Measurements from ENCODE around the gene SLC5A9.
"Not testable (repeated sequence)": the region's sequence is repeated elsewhere in the genome, so short reads cannot be mapped to it uniquely, and the experiment has no call there.

SLC5A9 gene

GRCh38 chr1:48236716-48237470, 14.4 kb downstream of the SLC5A9 start:
- no peak for DNase-seq (ENCODE audit: low read depth in 3 of 3, low spot score in 1 of 3)

DNA sequence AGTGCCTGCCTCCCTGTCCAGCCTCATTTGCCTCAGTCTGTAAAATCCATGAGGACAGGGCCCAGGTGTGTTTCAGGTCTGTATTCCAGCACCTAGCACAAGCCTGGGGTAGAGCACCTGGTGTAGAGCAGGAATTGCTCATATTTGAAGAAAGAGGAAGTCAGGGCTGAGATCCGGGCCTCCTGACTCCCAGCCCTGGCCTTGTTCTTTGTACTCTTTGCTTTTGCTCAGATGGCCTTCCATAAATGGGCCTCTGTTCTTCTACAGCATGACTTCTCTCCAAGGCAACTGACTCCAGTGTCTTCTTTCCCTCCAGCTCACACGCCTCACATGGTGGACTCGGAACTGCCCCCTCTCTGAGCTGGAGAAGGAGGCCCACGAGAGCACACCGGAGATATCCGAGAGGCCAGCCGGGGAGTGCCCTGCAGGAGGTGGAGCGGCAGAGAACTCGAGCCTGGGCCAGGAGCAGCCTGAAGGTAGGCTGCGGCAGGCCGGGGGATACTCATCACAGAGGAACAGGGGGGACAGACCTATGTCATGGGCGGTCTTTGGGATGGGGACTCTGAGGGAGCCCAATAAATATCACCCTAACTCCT, 19.7 kb downstream of the SLC5A9 start:
- no peak for DNase-seq (ENCODE audit: low read depth in 3 of 3, low spot score in 1 of 3)

- no peak for DNase-seq (ENCODE audit: low read depth in 3 of 3, low spot score in 1 of 3)
These were observed 22.6 kb downstream of the SLC5A9 start for GRCh38 chr1:48245106-48245505.

- DNase-seq (ENCODE audit: low read depth in 3 of 3, low spot score in 1 of 3), result no peak
These were observed 24.2 kb downstream of the SLC5A9 start for GRCh38 chr1:48246727-48247126.

- DNase-seq (ENCODE audit: low read depth in 3 of 3, low spot score in 1 of 3), result no peak
These were observed 25.8 kb downstream of the SLC5A9 start for GRCh38 chr1:48248356-48248755.

DNA sequence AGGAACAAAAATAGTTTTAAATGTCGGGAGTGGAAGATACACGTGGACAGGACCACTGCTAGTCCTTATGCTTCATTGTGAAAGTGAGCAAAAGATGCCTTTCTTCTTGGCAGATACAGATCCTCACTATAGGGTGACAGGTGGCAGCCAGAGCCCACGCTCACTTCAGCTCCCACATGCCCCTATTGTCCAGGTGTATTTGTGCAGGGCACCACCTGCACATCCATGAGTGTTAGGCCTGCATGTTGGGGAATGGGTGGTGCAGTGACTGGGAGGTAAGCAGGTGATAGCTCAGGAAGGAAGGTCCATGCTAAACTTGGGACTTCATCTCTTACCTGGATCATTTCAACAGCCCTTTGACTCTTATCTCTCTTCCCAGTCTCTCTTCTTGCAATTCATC, 27.4 kb downstream of the SLC5A9 start:
- no peak for DNase-seq (ENCODE audit: low read depth in 3 of 3, low spot score in 1 of 3)

- DNase-seq (ENCODE audit: low read depth in 3 of 3, low spot score in 1 of 3), result no peak
These were observed 28.1 kb downstream of the SLC5A9 start for GRCh38 chr1:48250572-48250971.

- no peak for DNase-seq (ENCODE audit: low read depth in 3 of 3, low spot score in 1 of 3)
These were observed 28.8 kb downstream of the SLC5A9 start for GRCh38 chr1:48251323-48251722.

- no peak for DNase-seq (ENCODE audit: low read depth in 3 of 3, low spot score in 1 of 3)
These were observed 29.3 kb downstream of the SLC5A9 start for GRCh38 chr1:48251821-48252220.

- no peak for DNase-seq (ENCODE audit: low read depth in 3 of 3, low spot score in 1 of 3)
These were observed 31.7 kb downstream of the SLC5A9 start for GRCh38 chr1:48254254-48254653.

DNA sequence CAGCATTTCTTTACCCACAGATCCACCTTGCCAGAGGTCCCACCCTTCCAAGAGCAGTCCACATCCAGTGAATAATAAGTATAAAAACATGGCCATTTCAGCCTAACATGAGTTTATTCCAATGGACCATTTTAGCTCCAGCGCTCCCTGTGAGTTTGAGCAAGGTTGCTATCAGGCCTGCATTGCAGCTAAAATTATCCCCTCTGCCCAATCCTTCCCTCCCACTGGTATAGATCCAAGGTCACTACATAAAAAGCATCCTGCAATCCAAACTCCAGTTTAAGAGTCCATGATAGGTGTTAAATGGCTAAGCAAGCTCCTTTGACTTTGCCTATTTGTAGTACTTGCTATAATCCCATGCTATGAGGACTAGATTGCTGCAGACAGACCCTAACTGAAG, 35.6 kb downstream of the SLC5A9 start:
- DNase-seq (ENCODE audit: low read depth in 3 of 3, low spot score in 1 of 3), result no peak

DNA sequence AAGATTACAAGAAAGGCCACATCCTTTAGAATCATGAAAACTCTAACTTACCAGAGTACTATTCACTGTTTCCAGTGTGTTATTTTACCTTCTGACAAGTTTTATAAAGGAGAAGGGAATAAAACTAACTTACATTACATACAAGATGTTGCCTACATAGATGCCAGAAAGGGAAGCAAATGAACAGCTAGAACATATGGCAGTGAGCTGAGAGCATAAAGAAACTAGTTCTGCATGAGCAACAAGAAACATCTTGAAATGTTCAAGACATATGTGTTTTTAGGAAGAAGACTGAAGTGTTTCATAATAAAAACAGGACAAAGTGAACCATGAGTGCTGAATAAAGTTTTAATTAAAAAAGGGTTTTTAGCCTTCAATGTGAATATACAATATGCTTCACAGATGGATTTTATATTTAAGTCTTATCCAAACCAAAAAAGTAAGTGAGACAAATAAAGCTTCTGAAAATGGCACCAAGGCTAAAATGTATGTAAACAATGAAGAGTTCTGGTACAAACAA, 39.4 kb downstream of the SLC5A9 start:
- no peak for DNase-seq (ENCODE audit: low read depth in 3 of 3, low spot score in 1 of 3)

- no peak for DNase-seq (ENCODE audit: low read depth in 3 of 3, low spot score in 1 of 3)
These were observed 40.5 kb downstream of the SLC5A9 start for GRCh38 chr1:48263041-48263440.

DNA sequence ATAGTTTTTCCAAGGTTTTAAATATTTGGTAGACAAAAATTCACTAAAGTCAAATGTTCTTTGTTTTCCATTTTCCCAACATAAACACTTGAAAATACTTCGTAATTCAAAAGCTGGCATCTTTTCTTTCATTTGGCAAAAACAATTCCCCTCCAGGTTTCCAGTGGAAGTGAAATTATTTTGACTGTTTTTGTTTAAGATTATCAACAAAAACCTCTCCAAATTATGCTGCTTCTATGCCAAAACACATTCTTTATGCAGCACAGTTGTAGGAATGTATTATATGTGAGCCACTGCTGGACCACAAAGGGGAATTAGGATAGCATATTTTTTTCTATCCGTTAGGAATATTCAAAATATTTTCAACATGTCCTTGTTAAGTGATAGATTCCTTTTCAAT, 44.1 kb downstream of the SLC5A9 start:
- no peak for DNase-seq (ENCODE audit: low read depth in 3 of 3, low spot score in 1 of 3)

DNA sequence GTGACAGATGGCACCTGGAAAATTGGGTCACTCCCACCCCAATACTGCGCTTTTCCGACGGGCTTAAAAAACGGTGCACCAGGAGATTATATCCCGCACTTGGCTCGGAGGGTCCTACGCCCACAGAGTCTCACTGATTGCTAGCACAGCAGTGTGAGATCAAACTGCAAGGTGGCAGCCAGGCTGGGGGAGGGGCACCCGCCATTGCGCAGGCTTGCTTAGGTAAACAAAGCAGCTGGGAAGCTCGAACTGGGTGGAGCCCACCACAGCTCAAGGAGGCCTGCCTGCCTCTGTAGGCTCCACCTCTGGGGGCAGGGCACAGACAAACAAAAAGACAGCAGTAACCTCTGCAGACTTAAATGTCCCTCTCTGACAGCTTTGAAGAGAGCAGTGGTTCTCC, 54.9 kb downstream of the SLC5A9 start:
- DNase-seq (ENCODE audit: low read depth in 3 of 3, low spot score in 1 of 3), result not testable (repeated sequence)

DNA sequence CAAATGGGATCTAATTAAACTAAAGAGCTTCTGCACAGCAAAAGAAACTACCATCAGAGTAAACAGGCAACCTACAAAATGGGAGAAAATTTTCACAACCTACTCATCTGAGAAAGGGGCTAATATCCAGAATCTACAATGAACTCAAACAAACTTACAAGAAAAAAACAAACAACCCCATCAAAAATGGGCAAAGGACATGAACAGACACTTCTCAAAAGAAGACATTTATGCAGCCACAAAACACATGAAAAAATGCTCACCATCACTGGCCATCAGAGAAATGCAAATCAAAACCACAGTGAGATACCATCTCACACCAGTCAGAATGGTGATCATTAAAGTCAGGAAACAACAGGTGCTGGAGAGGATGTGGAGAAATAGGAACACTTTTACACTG, 59.8 kb downstream of the SLC5A9 start:
- not testable (repeated sequence) for DNase-seq (ENCODE audit: low read depth in 3 of 3, low spot score in 1 of 3)

- not testable (repeated sequence) for DNase-seq (ENCODE audit: low read depth in 3 of 3, low spot score in 1 of 3)
These were observed 62.3 kb downstream of the SLC5A9 start for GRCh38 chr1:48284696-48285420.

DNA sequence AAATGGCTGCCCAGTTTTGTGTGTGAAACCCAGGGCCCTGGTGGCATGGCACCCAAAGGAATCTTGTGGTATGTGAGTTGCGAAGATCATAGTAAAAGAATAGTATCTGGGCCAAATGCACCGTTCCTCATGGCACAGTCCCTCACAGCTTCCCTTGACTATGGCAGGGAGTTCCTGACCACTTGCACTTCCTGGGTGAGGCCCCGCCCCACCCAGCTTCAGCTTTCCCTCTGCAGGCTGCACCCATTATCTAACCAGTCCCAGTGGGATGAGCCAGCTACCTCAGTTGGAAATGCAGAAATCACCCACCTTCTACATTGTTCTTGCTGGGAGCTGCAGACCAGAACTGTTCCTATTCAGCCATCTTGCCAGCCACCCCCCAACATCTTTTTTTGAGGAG, 63.0 kb downstream of the SLC5A9 start:
- no peak for DNase-seq (ENCODE audit: low read depth in 3 of 3, low spot score in 1 of 3)

GRCh38 chr1:48291421-48291820, 68.9 kb downstream of the SLC5A9 start:
- DNase-seq (ENCODE audit: low read depth in 3 of 3, low spot score in 1 of 3), result no peak

DNA sequence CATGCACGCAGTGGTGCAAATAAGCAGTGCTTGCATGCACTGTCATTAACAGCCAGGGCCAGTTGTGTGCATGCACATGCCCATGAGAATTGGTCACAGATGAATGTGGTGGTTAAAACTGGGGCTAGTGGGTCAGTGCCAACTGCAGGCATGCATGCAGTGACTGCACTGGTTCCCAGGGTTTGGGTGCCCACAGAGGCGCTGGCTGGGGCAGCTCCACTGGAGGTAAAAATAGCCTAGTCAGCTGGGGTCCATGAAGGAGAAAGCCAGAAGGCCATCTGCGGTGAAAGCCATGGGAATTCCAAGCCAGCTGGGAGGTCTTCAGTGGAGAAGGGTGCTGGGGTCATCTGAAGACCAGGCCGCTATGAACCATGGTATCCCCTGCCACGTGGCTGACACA, 70.2 kb downstream of the SLC5A9 start:
- no peak for DNase-seq (ENCODE audit: low read depth in 3 of 3, low spot score in 1 of 3)

DNA sequence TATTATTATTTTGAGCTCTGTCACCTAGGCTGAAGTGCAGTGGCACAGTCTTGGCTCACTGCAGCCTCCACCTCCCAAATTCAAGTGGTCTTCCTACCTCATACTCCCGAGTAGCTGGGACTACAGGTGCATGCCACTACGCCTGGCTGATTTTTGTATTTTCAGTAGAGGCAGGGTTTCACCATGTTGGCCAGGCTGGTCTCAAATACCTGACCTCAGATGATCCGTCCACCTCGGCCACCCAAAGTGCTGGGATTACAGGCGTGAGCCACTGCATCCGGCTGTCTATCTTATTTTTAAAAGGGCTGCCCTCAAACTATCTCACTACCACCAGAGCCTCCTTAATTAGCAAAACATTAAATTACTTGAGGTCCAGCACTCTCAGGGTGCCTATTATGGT, 71.6 kb downstream of the SLC5A9 start:
- not testable (repeated sequence) for DNase-seq (ENCODE audit: low read depth in 3 of 3, low spot score in 1 of 3)

DNA sequence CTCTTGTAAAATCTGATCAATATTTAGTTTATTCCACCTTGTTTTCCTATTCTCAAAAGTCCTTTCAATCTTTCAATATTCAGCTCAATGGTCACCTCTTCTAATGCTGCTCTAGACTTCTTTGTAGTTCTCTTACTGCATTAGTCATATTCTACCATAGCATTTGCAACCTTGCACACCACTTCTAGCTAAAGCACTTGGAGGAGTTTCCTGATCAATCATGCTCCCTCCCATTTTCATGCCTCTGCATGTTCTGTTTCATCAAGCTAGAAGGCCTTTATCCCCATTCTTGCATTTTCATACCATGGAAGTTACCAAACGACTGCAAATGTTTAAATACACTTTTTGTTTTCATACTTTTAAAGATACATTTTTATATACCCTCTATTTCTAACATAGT, 72.1 kb downstream of the SLC5A9 start:
- DNase-seq (ENCODE audit: low read depth in 3 of 3, low spot score in 1 of 3), result no peak
